Measurements from ENCODE around the gene BICDL2. TPM values are rescaled to one million over a fixed set of nuclear protein-coding genes. Genes with fewer than 3 reads are reported as not detected.

Gene BICDL2
- total RNA-seq, 4 donors from 2014 or later, result 0.31 to 3.1 (median 0.31) TPM; not detected in 1

DNA sequence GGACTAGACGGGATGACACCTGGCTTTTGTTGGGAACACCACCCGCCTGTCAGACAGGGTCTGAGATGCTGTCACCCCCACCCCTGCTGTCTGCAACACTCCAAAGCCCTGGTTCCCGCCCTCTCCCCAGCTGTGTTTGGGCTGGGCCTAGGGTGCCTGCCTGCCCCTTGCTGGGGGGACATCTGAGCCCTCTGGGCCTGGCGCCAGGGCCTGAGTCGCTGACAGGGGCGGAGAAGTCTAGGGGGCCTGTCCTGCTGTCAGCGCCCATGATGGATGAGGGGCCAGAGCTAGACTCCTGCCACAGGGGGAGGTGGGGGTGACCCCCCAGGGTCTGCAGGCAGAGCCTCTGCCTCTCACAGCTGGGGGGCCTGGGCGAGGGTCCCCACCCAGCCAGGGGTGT lies 48.9 kb downstream of the BICDL2 start:
- Histone ChIP-seq H3K27me3 (peaks cover 45% of the 10 kb centered on the region), H3K4me1 (peaks cover 0 to 25% (median 3%) of the 10 kb centered on the region in 3 donors), H3K36me3 (no peaks in the 10 kb centered on the region), H3K4me3 (no peak overlapping the region), H3K27ac (no peak overlapping the region), H3K9me3 (no peaks in the 10 kb centered on the region)
- no CpG with 5 or more reads among the region's 8 CpGs for WGBS, 2 donors (ENCODE audit: low coverage in 1 of 2)
- no peak for ATAC-seq
- no peak for TF ChIP-seq POLR2AphosphoS5 (IDR thresholded peaks at IDR 0.05)
- TF ChIP-seq, protein P1, sequence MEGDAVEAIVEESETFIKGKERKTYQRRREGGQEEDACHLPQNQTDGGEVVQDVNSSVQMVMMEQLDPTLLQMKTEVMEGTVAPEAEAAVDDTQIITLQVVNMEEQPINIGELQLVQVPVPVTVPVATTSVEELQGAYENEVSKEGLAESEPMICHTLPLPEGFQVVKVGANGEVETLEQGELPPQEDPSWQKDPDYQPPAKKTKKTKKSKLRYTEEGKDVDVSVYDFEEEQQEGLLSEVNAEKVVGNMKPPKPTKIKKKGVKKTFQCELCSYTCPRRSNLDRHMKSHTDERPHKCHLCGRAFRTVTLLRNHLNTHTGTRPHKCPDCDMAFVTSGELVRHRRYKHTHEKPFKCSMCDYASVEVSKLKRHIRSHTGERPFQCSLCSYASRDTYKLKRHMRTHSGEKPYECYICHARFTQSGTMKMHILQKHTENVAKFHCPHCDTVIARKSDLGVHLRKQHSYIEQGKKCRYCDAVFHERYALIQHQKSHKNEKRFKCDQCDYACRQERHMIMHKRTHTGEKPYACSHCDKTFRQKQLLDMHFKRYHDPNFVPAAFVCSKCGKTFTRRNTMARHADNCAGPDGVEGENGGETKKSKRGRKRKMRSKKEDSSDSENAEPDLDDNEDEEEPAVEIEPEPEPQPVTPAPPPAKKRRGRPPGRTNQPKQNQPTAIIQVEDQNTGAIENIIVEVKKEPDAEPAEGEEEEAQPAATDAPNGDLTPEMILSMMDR (IDR thresholded peaks at IDR 0.05), result no peak

DNA sequence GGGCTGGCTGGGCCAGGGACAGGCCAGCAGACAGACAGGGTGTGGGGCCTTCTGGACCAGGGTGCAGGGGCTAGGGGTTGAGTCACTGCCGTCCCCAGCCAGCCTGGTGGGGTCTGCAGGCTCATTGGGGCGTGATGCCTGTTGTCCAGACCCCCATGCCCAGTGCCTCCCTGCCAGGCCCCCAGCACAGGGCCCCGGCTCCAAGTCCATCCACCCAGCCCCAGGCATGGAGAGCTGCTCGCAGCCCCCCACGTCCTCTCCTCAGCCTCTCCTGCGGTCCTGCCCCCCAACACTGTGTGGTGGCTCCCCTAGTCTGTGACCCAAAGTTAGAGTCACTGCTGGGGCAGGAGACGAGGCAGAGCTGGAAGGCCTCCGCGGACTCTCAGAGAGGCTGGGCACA lies 49.5 kb downstream of the BICDL2 start:
- H3K27me3 ChIP-seq, result peaks cover 45% of the 10 kb centered on the region
- 100% methylated on average over 1 of the region's 9 CpGs; no CpG with 5 or more reads in 1 of the 2 donors for WGBS, 2 donors (ENCODE audit: low coverage in 1 of 2)

DNA sequence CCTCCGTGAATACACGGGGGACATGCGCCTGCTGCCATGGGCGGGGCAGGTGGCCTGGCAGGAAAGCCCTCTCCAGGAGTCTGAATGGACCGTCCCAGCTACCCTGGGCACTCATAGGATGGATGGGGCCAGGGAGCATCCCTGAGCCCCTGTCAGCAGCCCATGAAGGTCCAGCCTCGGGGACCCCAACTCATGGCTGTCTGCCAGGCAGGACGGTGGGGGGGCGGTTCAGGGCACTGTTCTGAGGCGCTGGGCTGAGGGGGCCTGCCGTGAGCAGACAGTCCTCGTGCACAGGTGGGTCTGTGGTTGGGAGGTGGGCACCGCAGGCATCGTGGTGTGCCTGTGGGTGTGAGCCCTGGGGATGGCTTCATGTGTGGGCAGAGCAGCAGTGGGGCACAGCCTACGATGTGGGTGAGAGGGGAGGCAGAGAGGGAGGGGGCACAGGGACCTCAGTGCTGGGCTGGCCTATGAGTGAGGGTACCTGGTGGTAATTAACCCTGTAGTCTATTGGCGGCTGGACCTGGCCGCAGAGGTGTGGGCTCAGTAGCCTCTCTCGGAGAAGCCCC lies 50.0 kb downstream of the BICDL2 start:
- 73 to 83% methylated on average over 2 to 3 of the region's 17 CpGs for WGBS, 2 donors (ENCODE audit: low coverage in 1 of 2)

More for the DNA sequence above, 49.5 kb downstream of the BICDL2 start:
- Histone ChIP-seq H3K36me3 (no peaks in the 10 kb centered on the region), H3K27ac (no peak overlapping the region), H3K4me1 (peaks cover 0 to 25% (median 3%) of the 10 kb centered on the region in 3 donors), H3K4me3 (no peak overlapping the region), H3K9me3 (no peaks in the 10 kb centered on the region)
- TF ChIP-seq POLR2AphosphoS5 (IDR thresholded peaks at IDR 0.05) (no peak), POLR2A (IDR thresholded peaks at IDR 0.05) (no peak), EP300 (IDR thresholded peaks at IDR 0.05) (no peak)
- TF ChIP-seq, protein P1 (IDR thresholded peaks at IDR 0.05), result no peak
- no peak for ATAC-seq

DNA sequence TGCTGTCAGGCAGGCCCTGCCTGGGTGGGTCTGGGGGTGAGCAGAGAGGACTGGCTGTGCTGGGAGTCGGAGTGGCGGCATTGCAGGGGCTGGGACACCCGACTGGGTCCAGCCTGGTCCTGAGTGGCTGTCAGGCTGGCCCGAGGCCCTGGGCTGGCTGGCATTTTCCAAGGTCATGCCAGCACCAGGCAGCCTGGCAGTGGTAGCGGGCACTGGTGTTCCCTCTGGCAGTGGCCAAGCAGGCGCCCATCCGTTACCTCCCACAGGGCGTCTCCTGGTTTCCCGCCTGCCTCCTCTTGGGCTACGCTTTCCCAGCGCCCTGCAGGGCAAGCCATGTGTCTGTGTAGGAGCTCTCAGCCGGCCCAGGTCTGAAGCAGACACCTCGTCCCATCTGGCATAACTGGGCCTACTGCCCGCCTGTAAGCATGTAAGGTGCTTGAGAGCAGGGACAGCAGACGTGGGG lies 50.8 kb downstream of the BICDL2 start:
- Histone ChIP-seq H3K4me3 (no peak overlapping the region), H3K27ac (no peak overlapping the region), H3K4me1 (peaks cover 0 to 31% (median 3%) of the 10 kb centered on the region in 3 donors), H3K27me3 (peaks cover 42% of the 10 kb centered on the region), H3K9me3 (no peaks in the 10 kb centered on the region), H3K36me3 (no peaks in the 10 kb centered on the region)
- no peak for ATAC-seq
- 80% methylated on average over 5 of the region's 15 CpGs; no CpG with 5 or more reads in 1 of the 2 donors for WGBS, 2 donors (ENCODE audit: low coverage in 1 of 2)
- TF ChIP-seq POLR2AphosphoS5 (IDR thresholded peaks at IDR 0.05) (no peak), POLR2A (IDR thresholded peaks at IDR 0.05) (no peak), EP300 (IDR thresholded peaks at IDR 0.05) (no peak)
- TF ChIP-seq, protein P1 (IDR thresholded peaks at IDR 0.05), result no peak

More for the DNA sequence above, 50.0 kb downstream of the BICDL2 start:
- no peaks in the 10 kb centered on the region for H3K36me3 ChIP-seq
- no peaks in the 10 kb centered on the region for H3K9me3 ChIP-seq
- ATAC-seq, result no peak
- H3K4me1 ChIP-seq, result peaks cover 0 to 25% (median 3%) of the 10 kb centered on the region in 3 donors
- H3K4me3 ChIP-seq, result no peak overlapping the region
- TF ChIP-seq, protein P1 (IDR thresholded peaks at IDR 0.05), result no peak
- no peak for TF ChIP-seq POLR2AphosphoS5 (IDR thresholded peaks at IDR 0.05)
- no peak for TF ChIP-seq EP300 (IDR thresholded peaks at IDR 0.05)
- no peak for TF ChIP-seq POLR2A (IDR thresholded peaks at IDR 0.05)
- H3K27ac ChIP-seq, result no peak overlapping the region
- peaks cover 45% of the 10 kb centered on the region for H3K27me3 ChIP-seq

DNA sequence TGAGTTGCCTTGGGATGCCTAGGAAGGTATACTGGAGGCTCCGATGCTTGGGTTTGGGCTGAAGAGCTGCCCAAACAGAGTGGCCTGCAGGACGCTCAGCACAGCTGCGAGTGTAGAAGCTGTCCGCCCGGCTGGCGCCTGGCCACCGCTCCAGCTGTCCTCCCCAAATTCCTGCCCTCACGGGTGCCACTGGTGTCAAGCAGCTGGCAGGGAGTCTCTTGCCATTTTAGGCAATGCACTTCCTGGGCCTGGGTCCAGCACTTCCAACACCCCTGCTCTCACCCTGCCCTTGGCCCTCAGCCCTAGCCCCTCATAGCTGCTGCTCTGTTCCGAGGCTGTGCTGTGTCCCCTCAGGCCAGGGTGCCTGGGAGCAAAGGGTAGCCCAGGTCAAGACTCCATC lies 51.3 kb downstream of the BICDL2 start:
- Histone ChIP-seq H3K4me1 (peaks cover 0 to 36% (median 3%) of the 10 kb centered on the region in 3 donors), H3K9me3 (no peaks in the 10 kb centered on the region), H3K27me3 (peaks cover 38% of the 10 kb centered on the region), H3K4me3 (no peak overlapping the region), H3K27ac (no peak overlapping the region), H3K36me3 (no peaks in the 10 kb centered on the region)
- TF ChIP-seq POLR2AphosphoS5 (IDR thresholded peaks at IDR 0.05) (no peak), POLR2A (IDR thresholded peaks at IDR 0.05) (no peak), EP300 (IDR thresholded peaks at IDR 0.05) (no peak)
- TF ChIP-seq, protein P1 (IDR thresholded peaks at IDR 0.05), result no peak
- ATAC-seq, result no peak
- 21 to 60% methylated on average over 7 to 8 of the region's 9 CpGs for WGBS, 2 donors (ENCODE audit: low coverage in 1 of 2)

All from gastroesophageal sphincter (tissue), 4 donors.